DOHH2 (cell line): ENCODE data around the gene ZSWIM8.

Experiments used
- H3F3A ChIP-seq: fragments of 200-600 bp; sonication (generic), shearing (Covaris generic); 2 replicates; pipeline ENCODE4 v1.6.0; 2016; ENCODE audit warnings: antibody characterized with exemption, mild to moderate bottlenecking; ENCODE audit not compliant: control insufficient read depth, insufficient read depth
- H3K27ac ChIP-seq: fragments of 200-600 bp; sonication (generic); 2 replicates; pipeline ENCODE4 v1.5.1; 2014; ENCODE audit warnings: low read depth, mild to moderate bottlenecking, low read length, moderate library complexity
- H3K27me3 ChIP-seq: fragments of 200-600 bp; sonication (generic); 2 replicates; pipeline ENCODE4 v1.6.1; 2014; ENCODE audit warnings: mild to moderate bottlenecking, low read length, mixed read lengths; ENCODE audit not compliant: control insufficient read depth
- H3K36me3 ChIP-seq: fragments of 200-600 bp; sonication (generic); 2 replicates; pipeline ENCODE4 v1.6.1; 2014; ENCODE audit warnings: mild to moderate bottlenecking, low read length, moderate library complexity, mixed read lengths; ENCODE audit not compliant: control insufficient read depth
- H3K4me1 ChIP-seq: fragments of 200-600 bp; sonication (generic); 2 replicates; pipeline ENCODE4 v1.6.1; 2014; ENCODE audit warnings: mild to moderate bottlenecking, low read length, mixed read lengths; ENCODE audit not compliant: control insufficient read depth
- H3K4me2 ChIP-seq: fragments of 200-600 bp; sonication (generic); 2 replicates; pipeline ENCODE4 v1.6.0; 2014; ENCODE audit warnings: mild to moderate bottlenecking, low read length, moderate library complexity
- H3K4me3 ChIP-seq: fragments of 200-600 bp; sonication (generic); 2 replicates; pipeline ENCODE4 v1.5.1; 2014; ENCODE audit warnings: mild to moderate bottlenecking, low read length, mixed read lengths
- H3K79me2 ChIP-seq: fragments of 200-600 bp; sonication (generic); 2 replicates; pipeline ENCODE4 v1.6.1; 2014; ENCODE audit warnings: mild to moderate bottlenecking, low read length, mixed read lengths; ENCODE audit not compliant: control insufficient read depth
- H3K9me2 ChIP-seq: fragments of 200-600 bp; sonication (generic); replicated peaks from 2 replicates; pipeline ENCODE4 v1.6.1; 2014; ENCODE audit warnings: mild to moderate bottlenecking, low read length, mixed read lengths; ENCODE audit not compliant: control insufficient read depth
- H3K9me3 ChIP-seq: fragments of 200-600 bp; sonication (generic); 2 replicates; pipeline ENCODE4 v1.6.1; 2014; ENCODE audit warnings: antibody characterized with exemption, low read length, mixed read lengths; ENCODE audit not compliant: control insufficient read depth, insufficient read depth
- H4K20me1 ChIP-seq: fragments of 200-600 bp; sonication (generic); 2 replicates; pipeline ENCODE4 v1.6.0; 2014; ENCODE audit warnings: low read depth, mild to moderate bottlenecking, antibody characterized with exemption, low read length, moderate library complexity; ENCODE audit not compliant: control insufficient read depth, insufficient read depth
- CTCF ChIP-seq: fragments of 200-600 bp; sonication (generic); IDR thresholded peaks from one replicate; pipeline ENCODE4 v1.5.1; 2014; ENCODE audit warnings: antibody characterized with exemption, mild to moderate bottlenecking, low read depth, low read length; ENCODE audit not compliant: poor library complexity, severe bottlenecking
- EZH2phosphoT487 ChIP-seq: fragments of 200-600 bp; sonication (generic); IDR thresholded peaks from 2 replicates; pipeline ENCODE4 v1.6.1; 2017; ENCODE audit warnings: borderline replicate concordance, mild to moderate bottlenecking, antibody characterized with exemption, low read length, moderate library complexity, mixed read lengths

Gene ZSWIM8

GRCh38 chr10:73771722-73772280 is 13.6 kb upstream of the ZSWIM8 start:
- Histone ChIP-seq H4K20me1 (peaks cover 4% of the 10 kb centered on the region; the same call in 1 of the 2 replicates), H3K9me2 (no peaks in the 10 kb centered on the region), H3K4me1 (peaks cover 44% of the 10 kb centered on the region), H3K27ac (peak overlapping the region; percentile 80), H3K4me3 (peak overlapping the region; percentile 95), H3K4me2 (peak overlapping the region; percentile 74), H3K9me3 (no peaks in the 10 kb centered on the region), H3K27me3 (no peaks in the 10 kb centered on the region), H3K36me3 (peaks cover 79% of the 10 kb centered on the region), H3F3A (peaks cover 12% of the 10 kb centered on the region), H3K79me2 (peaks cover 46% of the 10 kb centered on the region)
- TF ChIP-seq EZH2phosphoT487 (no peak), CTCF (no peak)

- Histone ChIP-seq H4K20me1 (peaks cover 4% of the 10 kb centered on the region; the same call in 1 of the 2 replicates), H3K36me3 (peaks cover 82% of the 10 kb centered on the region), H3K79me2 (peaks cover 54% of the 10 kb centered on the region), H3K4me1 (peaks cover 48% of the 10 kb centered on the region), H3K27ac (peak overlapping the region; percentile 80), H3K9me3 (no peaks in the 10 kb centered on the region), H3K27me3 (no peaks in the 10 kb centered on the region), H3K4me2 (peak overlapping the region; percentile 74), H3K9me2 (no peaks in the 10 kb centered on the region), H3K4me3 (peak overlapping the region; percentile 95), H3F3A (peaks cover 12% of the 10 kb centered on the region)
- TF ChIP-seq CTCF (peak; percentile 21), EZH2phosphoT487 (no peak)
These were observed 12.9 kb upstream of the ZSWIM8 start for GRCh38 chr10:73772281-73773151.

- Histone ChIP-seq H3K27me3 (no peaks in the 10 kb centered on the region), H3F3A (peaks cover 12% of the 10 kb centered on the region), H3K79me2 (peaks cover 62% of the 10 kb centered on the region), H3K4me2 (peak overlapping the region; percentile 74), H4K20me1 (peaks cover 4% of the 10 kb centered on the region; the same call in 1 of the 2 replicates), H3K9me3 (no peaks in the 10 kb centered on the region), H3K9me2 (no peaks in the 10 kb centered on the region), H3K36me3 (peaks cover 87% of the 10 kb centered on the region), H3K4me3 (peak overlapping the region; percentile 95), H3K27ac (peak overlapping the region; percentile 80), H3K4me1 (peaks cover 44% of the 10 kb centered on the region)
- TF ChIP-seq EZH2phosphoT487, result no peak
- TF ChIP-seq CTCF, result no peak
These were observed 12.1 kb upstream of the ZSWIM8 start for GRCh38 chr10:73773152-73773879.
